Stimulated activated CD8-positive, alpha-beta memory T cell treated with anti-CD3 and anti-CD28 coated beads, Interleukin-7, amount 100 ng/mL, for 24 hours (primary cell): Measurements from ENCODE around the gene KPNA2.
"Not testable (repeated sequence)": the region's sequence is repeated elsewhere in the genome, so short reads cannot be mapped to it uniquely, and the experiment has no call there.

ENCODE experiments used
- DNase-seq: peaks from one replicate; pipeline ENCODE4 v3.0.0-alpha.2; 2020; ENCODE audit warnings: low read depth

KPNA2 gene

DNA sequence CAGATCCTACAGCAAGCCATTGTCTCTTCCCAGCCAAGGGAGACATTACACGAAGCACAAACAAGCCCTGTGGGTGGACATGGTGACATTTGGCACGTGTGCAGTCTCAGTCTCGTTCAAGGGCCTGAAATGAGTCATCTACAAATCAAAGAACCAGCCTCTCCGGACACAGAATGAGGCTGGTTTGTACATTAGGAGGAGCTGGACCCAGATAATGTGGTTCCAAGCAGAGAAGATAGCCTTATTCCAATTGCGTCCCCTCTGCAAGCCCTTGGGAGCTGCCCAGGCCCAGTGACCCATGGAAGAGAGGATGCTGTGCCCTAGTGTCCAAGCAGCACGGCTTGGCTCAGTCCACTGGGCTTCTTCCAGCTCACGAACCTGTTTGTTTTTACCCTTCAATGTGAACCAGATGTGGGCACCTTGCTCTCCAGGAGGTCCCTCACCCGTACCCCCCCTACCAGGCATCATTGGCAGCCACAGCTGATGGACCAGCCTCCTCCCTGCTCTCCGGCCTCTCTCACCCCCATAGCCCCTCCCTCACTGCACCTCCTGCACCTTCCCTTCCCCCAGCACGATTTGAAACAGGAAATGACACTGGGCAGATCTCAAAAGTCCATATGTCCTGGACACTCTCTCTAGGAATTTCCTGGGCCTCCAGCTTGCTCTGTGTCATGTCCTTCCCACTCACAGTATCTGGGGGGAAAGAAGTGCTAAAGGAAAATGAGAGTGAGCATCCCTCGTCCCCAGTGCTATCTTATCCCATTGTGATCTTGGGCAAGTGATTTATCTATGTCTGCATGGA is 26.2 kb downstream of the KPNA2 start:
- DNase-seq: no peak

GRCh38 chr17:68065366-68065765 is 29.8 kb downstream of the KPNA2 start:
- DNase-seq: not testable (repeated sequence)

- not testable (repeated sequence) for DNase-seq
Measured at GRCh38 chr17:68068512-68068911, 33.0 kb downstream of the KPNA2 start.

GRCh38 chr17:68070582-68071444 is 35.3 kb downstream of the KPNA2 start:
- not testable (repeated sequence) for DNase-seq

- no peak for DNase-seq
Measured at GRCh38 chr17:68074279-68074678, 38.7 kb downstream of the KPNA2 start.

GRCh38 chr17:68075953-68076607 is 40.5 kb downstream of the KPNA2 start:
- not testable (repeated sequence) for DNase-seq

DNA sequence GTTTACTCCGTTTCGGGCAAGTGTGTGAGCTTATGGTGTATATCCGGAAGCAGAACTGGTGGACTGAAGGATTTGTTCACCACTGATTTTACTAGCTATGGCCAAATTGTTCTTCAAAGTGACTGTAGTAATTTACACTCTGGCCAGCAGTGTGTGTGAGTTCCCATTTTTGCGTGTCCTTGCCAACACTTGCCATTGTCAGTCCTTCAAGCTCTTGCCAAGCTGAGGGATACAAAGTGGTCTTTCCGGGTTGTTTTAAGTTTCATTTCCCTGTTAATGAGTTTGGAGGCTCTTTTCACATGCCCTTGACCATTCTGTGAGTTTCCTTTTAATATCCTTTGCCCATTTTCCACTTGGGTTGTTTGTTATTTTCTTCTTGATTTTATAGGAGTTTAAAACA is 42.0 kb downstream of the KPNA2 start:
- DNase-seq: not testable (repeated sequence)

DNA sequence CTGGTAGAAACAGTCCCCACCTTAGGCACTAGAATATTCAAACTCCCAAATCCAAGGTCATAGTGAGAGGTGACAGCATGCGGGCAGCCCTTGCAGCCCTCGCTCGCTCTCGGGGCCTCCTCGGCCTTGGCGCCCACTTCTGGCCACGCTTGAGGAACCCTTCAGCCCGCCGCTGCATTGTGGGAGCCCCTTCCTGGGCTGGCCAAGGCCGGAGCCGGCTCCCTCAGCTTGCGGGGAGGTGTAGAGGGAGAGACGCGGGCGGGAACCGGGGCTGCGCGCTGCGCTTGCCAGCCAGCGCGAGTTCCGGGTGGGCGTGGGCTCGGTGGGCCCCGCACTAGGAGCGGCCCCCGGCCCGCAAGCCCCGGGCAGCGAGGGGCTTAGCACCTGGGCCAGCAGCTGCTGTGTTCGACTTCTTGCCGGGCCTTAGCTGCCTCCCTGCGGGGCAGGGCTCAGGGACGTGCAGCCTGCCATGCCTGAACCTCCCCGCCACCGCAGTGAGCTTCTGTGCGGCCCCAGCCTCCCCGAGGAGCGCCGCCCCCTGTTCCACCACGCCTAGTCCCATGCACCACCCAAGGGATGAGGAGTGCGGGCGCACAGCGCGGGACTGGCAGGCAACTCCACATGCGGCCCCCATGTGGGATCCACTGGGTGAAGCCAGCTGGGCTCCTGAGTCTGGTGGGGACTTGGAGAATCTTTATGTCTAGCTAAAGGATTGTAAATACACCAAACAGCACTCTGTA is 45.0 kb downstream of the KPNA2 start:
- DNase-seq: no peak

- DNase-seq: not testable (repeated sequence)
Measured at GRCh38 chr17:68081305-68082265, 46.0 kb downstream of the KPNA2 start.

GRCh38 chr17:68085771-68086381 is 50.3 kb downstream of the KPNA2 start:
- no peak for DNase-seq

DNA sequence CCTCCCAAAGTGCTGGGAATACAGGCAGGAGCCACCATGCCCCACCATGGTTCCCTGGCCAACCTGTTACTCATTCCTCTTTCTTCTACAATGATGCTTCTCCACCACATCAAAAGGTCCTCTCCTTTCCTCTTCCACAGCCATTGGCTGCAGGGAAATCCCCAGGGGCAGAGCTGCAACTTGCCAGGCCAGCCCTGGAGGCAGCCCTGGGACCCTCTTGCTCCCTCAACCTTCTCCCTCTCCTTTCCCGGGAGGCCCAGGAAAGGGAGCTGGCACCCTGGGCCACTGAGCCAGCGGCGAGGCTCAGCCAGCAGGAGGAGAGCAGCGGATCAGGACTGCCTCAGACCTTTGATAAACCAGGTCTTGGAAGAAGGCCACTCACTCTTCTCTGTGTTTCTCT is 51.1 kb downstream of the KPNA2 start:
- DNase-seq: not testable (repeated sequence)

- not testable (repeated sequence) for DNase-seq
Measured at GRCh38 chr17:68087131-68087623, 51.6 kb downstream of the KPNA2 start.

DNA sequence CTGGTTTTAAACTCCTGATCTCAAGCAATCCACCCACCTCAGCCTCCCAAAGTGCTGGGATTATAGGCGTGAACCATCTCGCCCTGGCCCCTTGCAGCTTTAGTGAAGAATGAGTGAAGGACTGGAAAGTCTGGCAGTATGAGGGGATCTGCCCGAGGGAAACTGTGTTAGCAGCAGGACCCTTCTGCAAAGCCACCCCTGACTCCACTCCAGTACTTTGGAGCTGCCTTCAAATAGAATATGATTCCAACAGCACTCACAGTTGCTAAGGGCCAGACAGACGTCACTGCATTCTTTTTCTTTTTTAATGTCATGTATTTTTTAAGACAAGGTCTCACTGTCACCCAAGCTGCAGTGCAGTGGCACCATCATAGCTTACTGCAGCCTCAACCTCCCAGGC is 52.3 kb downstream of the KPNA2 start:
- DNase-seq: no peak

DNA sequence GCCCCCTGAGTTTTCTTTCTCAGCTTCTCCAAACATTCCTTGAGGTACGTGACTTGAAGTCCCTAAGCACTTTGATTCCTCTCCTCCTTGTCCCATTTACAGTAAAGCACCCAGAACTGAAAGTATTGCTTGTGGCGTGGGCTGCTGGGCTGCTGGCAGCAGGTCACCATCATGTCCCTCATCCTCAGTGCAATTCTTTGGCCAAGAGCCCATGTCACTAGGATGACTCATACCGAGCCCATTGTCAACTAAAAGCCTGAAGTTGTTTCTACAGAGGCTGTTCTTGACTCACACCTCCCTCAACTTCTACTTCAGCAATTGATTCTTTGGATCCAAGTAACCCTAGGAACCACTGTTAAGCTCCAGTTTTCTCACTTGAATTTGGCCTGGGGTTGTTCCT is 54.3 kb downstream of the KPNA2 start:
- no peak for DNase-seq

DNA sequence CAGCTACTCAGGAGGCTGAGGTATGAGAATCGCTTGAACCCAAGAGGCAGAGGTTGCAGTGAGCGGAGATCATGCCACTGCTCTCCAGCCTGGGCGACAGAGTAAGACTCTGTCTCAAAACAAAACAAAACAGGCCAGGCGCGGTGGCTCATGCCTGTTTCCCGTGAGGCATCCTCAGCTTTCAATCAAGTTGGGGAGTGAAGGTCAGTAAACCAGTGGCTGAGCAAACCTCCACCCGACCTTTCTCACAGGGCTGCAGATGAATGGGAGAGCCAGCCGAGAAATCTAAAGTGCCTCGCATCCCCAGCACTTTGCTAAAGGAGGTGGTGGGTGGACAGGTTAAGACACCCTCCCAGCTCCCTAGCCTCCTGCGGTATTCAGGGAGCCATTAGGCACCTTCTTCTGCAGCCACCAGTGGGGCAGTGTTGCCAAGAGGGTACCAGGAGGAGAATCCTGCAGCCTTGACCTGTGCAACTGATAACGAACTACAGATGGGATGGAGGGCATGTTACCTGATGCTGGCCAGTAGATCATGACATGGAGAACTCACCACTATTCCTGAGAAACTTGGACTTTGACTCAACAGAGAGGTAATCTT is 59.0 kb downstream of the KPNA2 start:
- no peak for DNase-seq

- no peak for DNase-seq
Measured at GRCh38 chr17:68095205-68095811, 59.8 kb downstream of the KPNA2 start.

DNA sequence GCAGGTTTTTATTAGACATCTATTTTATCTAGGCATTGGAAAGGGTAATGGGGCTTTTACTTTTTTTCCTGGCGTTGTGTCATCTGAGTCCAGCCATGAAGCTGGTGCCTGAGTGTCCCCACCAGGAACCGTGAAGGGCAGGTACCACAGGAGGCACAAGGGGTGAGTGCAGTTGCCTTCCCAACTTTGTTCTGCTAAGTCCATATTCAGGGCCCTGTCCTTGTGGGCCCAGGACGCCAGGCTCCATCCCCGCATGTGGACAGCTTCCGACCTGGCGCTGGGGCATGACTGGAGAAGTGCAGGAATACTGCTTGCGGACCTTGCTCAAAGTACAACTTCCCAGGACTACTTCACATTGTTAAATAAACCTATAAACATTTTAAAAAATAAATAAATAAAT is 60.6 kb downstream of the KPNA2 start:
- DNase-seq: no peak
